Transverse colon (tissue), 4 donors: ENCODE data around the gene ZNF586. TPM values are rescaled to one million over a fixed set of nuclear protein-coding genes. Genes with fewer than 3 reads are reported as not detected.
A peak's percentile ranks its signal among the peaks of the same experiment; 100 is the strongest.
"Not testable (repeated sequence)": the region's sequence is repeated elsewhere in the genome, so short reads cannot be mapped to it uniquely, and the experiment has no call there.

ENCODE experiments used
- DNase-seq: peaks from one replicate; pipeline ENCODE4 v3.0.0-alpha.2; 2019
- H3K27ac ChIP-seq, 4 donors: fragments of 200-600 bp; sonication (generic); 2 replicates each; pipeline ENCODE4 v1.5.1; 2016 to 2018; ENCODE audit warnings: inconsistent platforms in 4 of 4
- H3K27me3 ChIP-seq: fragments of 200-600 bp; sonication (generic); 2 replicates; pipeline ENCODE4 v1.5.1; 2017; ENCODE audit warnings: inconsistent platforms
- H3K36me3 ChIP-seq, 4 donors: fragments of 200-600 bp; sonication (generic); 2 replicates each; pipeline ENCODE4 v1.5.1; 2017 to 2019; ENCODE audit warnings: inconsistent platforms in 4 of 4
- H3K4me1 ChIP-seq, 4 donors: fragments of 200-600 bp; sonication (generic); 2 replicates each; pipeline ENCODE4 v1.5.1; 2017 to 2020; ENCODE audit warnings: inconsistent platforms in 4 of 4
- H3K4me3 ChIP-seq, 4 donors: fragments of 200-600 bp; sonication (generic); 1 replicate in 1 of 4; 2 replicates in 3 of 4; pipeline versions ENCODE4 v1.5.1 to v1.6.1; 2017 to 2019; ENCODE audit warnings: inconsistent platforms in 4 of 4
- H3K9me3 ChIP-seq, 2 donors: fragments of 200-600 bp; sonication (generic); 2 replicates each; pipeline ENCODE4 v1.5.1; 2017 to 2019; ENCODE audit warnings: inconsistent platforms in 2 of 2
- EP300 ChIP-seq: sonication (generic); formaldehyde crosslinking; IDR thresholded peaks from one replicate; pipeline ENCODE4 v1.6.1; 2017; ENCODE audit warnings: antibody characterized with exemption, low read depth
- POLR2A ChIP-seq: fragments of 450-650 bp; IDR thresholded peaks from one replicate; pipeline ENCODE4 v1.6.1; 2016; ENCODE audit warnings: antibody characterized with exemption, mild to moderate bottlenecking, moderate library complexity
- POLR2AphosphoS5 ChIP-seq, 3 donors: sonication (generic); formaldehyde crosslinking; IDR thresholded peaks; one replicate each; pipeline ENCODE4 v1.6.1; 2016; ENCODE audit warnings: antibody characterized with exemption in 3 of 3
- WGBS, 2 donors: methylation state at CpG; one replicate each; pipeline ENCODE4 v1.1.5; 2018; ENCODE audit warnings: low coverage in 1 of 2; 5-methylcytosine and 5-hydroxymethylcytosine counted together
- in situ Hi-C, 4 donors: fragments of 200-750 bp; cut with MboI; loops; one replicate each; pipeline versions ENCODE4 v1.15.0 to v1.15.1; 2017; ENCODE audit warnings: low sequenced_read_pairs in 3 of 4, low pct_ligation_motif_present in 1 of 4, low pct_unique_long_range_greater_than_20kb in 1 of 4
- intact Hi-C: fragments of 100-400 bp; cut with DNase I; formaldehyde crosslinking; loops from one replicate; pipeline ENCODE4 v1.15.1; 2023; ENCODE audit warnings: low total_unique reads
- total RNA-seq, 4 donors: library from RNA; depleted of rRNA; stranded (reverse); fragments of >200 nt; gene quantifications; one replicate each; pipeline ENCODE4 v1.1.0, GENCODE V29; 2016
- TF ChIP-seq, protein P1 (sequence below), 5 experiments: fragments of 200-600 bp in 3 of 5; fragments of 450-650 bp in 2 of 5; sonication (generic) in 3 of 5; IDR thresholded peaks; 1 replicate in 2 of 5; 2 replicates in 3 of 5; pipeline ENCODE4 v1.5.1; 2016 to 2017; ENCODE audit warnings: antibody characterized with exemption in 5 of 5, inconsistent platforms in 3 of 5, mild to moderate bottlenecking in 2 of 5, moderate library complexity in 1 of 5

ZNF586 gene
- total RNA-seq, 4 donors from 2014 or later, result 20.8 to 79.2 (median 27.3) TPM

GRCh38 chr19:57823608-57824007 lies 54.1 kb downstream of the ZNF586 start:
- H3K36me3 ChIP-seq, H3K27me3 ChIP-seq, H3K9me3 ChIP-seq, in situ Hi-C loops, H3K4me3 ChIP-seq, intact Hi-C loops, DNase-seq: not testable (repeated sequence)
- WGBS, 2 donors, result 44% methylated on average over 4 of the region's 4 CpGs; no CpG with 5 or more reads in 1 of the 2 donors
- H3K4me1 ChIP-seq, result peaks cover 14 to 44% (median 38%) of the 10 kb centered on the region in 4 donors
- H3K27ac ChIP-seq, result peak overlapping the region; percentile 23 to 40 (median 33)

DNA sequence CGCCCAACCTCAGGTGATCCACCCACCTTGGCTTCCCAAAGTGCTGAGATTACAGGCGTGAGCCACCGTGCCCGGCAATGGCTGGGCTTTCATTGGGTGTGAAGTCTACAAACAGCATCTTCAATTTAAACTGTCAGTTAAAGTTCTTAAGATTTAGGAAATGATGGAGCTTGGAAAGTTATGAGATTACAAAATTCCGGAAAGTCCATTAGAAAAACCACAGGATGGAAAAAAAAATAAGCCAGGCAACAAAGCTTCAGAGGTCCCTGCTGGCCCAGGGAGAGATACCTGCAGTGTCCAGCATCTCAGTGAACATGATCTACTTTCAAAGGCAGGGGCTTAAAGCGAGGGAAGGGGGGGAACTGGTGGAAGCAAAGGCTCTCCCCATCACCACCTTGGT lies 56.0 kb downstream of the ZNF586 start:
- H3K36me3 ChIP-seq, result no peaks in the 10 kb centered on the region
- H3K9me3 ChIP-seq, result no peaks in the 10 kb centered on the region
- intact Hi-C loops, result no loop called here
- H3K4me1 ChIP-seq, result peaks cover 14 to 45% (median 30%) of the 10 kb centered on the region in 4 donors
- in situ Hi-C loops, result no loop called here
- DNase-seq, result no peak
- H3K27ac ChIP-seq, result no peak overlapping the region
- TF ChIP-seq POLR2AphosphoS5 (IDR thresholded peaks at IDR 0.05) (no peak), POLR2A (no peak), EP300 (no peak)
- WGBS, 2 donors, result 79 to 87% methylated on average over 2 to 6 of the region's 6 CpGs
- no peak overlapping the region for H3K4me3 ChIP-seq
- H3K27me3 ChIP-seq, result no peaks in the 10 kb centered on the region

DNA sequence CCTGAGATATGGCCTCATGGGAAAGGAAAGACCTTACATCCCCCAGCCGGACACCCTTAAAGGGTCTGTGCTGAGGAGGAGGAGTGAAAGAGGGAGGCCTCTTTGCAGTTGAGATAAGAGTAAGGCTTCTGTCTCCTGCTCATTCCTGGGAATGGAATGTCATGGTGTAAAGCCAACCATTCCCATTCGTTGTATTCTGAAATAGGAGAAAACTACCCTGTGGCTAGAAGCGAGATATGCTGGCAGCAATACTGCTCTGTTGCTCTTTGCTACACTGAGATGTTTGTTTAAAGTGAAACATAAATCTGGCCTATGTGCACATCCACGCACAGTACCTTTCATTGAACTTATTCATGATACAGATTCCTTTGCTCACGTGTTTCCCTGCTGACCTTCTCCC lies 59.8 kb downstream of the ZNF586 start:
- WGBS, 2 donors, result 90 to 100% methylated on average over 2 to 5 of the region's 5 CpGs
- Histone ChIP-seq H3K4me3 (no peak overlapping the region), H3K27me3 (no peaks in the 10 kb centered on the region), H3K36me3 (no peaks in the 10 kb centered on the region), H3K9me3 (no peaks in the 10 kb centered on the region), H3K27ac (no peak overlapping the region), H3K4me1 (peaks cover under 1 to 13% (median 6%) of the 10 kb centered on the region in 4 donors)
- intact Hi-C loops (no loop called here), in situ Hi-C loops (no loop called here)
- TF ChIP-seq POLR2AphosphoS5 (IDR thresholded peaks at IDR 0.05) (no peak), POLR2A (no peak), EP300 (no peak)
- TF ChIP-seq, protein P1, sequence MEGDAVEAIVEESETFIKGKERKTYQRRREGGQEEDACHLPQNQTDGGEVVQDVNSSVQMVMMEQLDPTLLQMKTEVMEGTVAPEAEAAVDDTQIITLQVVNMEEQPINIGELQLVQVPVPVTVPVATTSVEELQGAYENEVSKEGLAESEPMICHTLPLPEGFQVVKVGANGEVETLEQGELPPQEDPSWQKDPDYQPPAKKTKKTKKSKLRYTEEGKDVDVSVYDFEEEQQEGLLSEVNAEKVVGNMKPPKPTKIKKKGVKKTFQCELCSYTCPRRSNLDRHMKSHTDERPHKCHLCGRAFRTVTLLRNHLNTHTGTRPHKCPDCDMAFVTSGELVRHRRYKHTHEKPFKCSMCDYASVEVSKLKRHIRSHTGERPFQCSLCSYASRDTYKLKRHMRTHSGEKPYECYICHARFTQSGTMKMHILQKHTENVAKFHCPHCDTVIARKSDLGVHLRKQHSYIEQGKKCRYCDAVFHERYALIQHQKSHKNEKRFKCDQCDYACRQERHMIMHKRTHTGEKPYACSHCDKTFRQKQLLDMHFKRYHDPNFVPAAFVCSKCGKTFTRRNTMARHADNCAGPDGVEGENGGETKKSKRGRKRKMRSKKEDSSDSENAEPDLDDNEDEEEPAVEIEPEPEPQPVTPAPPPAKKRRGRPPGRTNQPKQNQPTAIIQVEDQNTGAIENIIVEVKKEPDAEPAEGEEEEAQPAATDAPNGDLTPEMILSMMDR (IDR thresholded peaks at IDR 0.05), result no peak
- no peak for DNase-seq

- DNase-seq, result peak; percentile 64
- intact Hi-C loops, result no loop called here
- 61% methylated on average over 22 of the region's 22 CpGs; no CpG with 5 or more reads in 1 of the 2 donors for WGBS, 2 donors
- no peaks in the 10 kb centered on the region for H3K36me3 ChIP-seq
- H3K4me1 ChIP-seq, result peaks cover 0 to 5% (median 0%) of the 10 kb centered on the region in 4 donors
- peak within 1 kb of the TSS in 3 of 4 donors; percentile 31 to 69 (median 46) for H3K27ac ChIP-seq
- no peaks in the 10 kb centered on the region for H3K27me3 ChIP-seq
- TF ChIP-seq POLR2A (no peak), POLR2AphosphoS5 (IDR thresholded peaks at IDR 0.05) (peak in 1 of 3 donors; percentile 7), EP300 (no peak)
- TF ChIP-seq, protein P1 (IDR thresholded peaks at IDR 0.05), result peak; percentile 32 to 50 (median 39)
- peak within 1 kb of the TSS; percentile 11 to 39 (median 16) for H3K4me3 ChIP-seq
- in situ Hi-C loops, result no loop called here
- no peaks in the 10 kb centered on the region for H3K9me3 ChIP-seq
These were observed 60.7 kb downstream of the ZNF586 start, which contains the start of gene ZNF587B for GRCh38 chr19:57830071-57830602. ZNF587B (plus strand) TSS chr19:57830299; CDS start chr19:57830529, 230 bp downstream.

Other genes with a start within 250 kb of the ZNF586 start
- gene ZNF549, start 242.3 kb upstream of the ZNF586 start, total RNA-seq, result 1 to 10 TPM; 1.9 to 5.2 (median 4.8) TPM
- 10 to 100 TPM in 1 of 4 donors, 1 to 10 TPM in 3; 3.4 to 41.1 (median 5.5) TPM for gene ZNF550, start 209.8 kb upstream of the ZNF586 start, total RNA-seq
- gene ZNF416, start 190.8 kb upstream of the ZNF586 start, total RNA-seq, result 10 to 100 TPM in 1 of 4 donors, 1 to 10 TPM in 3; 2.2 to 17.6 (median 3.0) TPM
- 1 to 10 TPM in 3 of 4 donors, under 1 TPM in 1; 0.40 to 3.3 (median 1.2) TPM for gene ZIK1, start 185.5 kb upstream of the ZNF586 start, total RNA-seq
- 1 to 10 TPM in 2 of 4 donors, not detected in 2; 2.4 to 4.4 TPM for gene ZNF530, start 169.8 kb upstream of the ZNF586 start, total RNA-seq
- gene ZNF134, start 155.4 kb upstream of the ZNF586 start, total RNA-seq, result 10 to 100 TPM in 3 of 4 donors, 1 to 10 TPM in 1; 1.6 to 16.8 (median 13.8) TPM
- gene ZNF211, start 136.5 kb upstream of the ZNF586 start, total RNA-seq, result 10 to 100 TPM in 3 of 4 donors, 1 to 10 TPM in 1; 5.6 to 60.1 (median 15.3) TPM
- not detected for gene ZSCAN4, start 100.7 kb upstream of the ZNF586 start, total RNA-seq
- gene ZNF551, start 87.7 kb upstream of the ZNF586 start, total RNA-seq, result 10 to 100 TPM in 1 of 4 donors, 1 to 10 TPM in 3; 3.0 to 10.8 (median 7.4) TPM
- 1 to 10 TPM; 1.1 to 2.2 (median 1.8) TPM for gene ZNF154, start 60.5 kb upstream of the ZNF586 start, total RNA-seq
- gene ZNF671, start 42.1 kb upstream of the ZNF586 start, total RNA-seq, result 1 to 10 TPM in 3 of 4 donors, under 1 TPM in 1; 0.60 to 7.5 (median 4.7) TPM
- gene ZNF776, start 22.9 kb upstream of the ZNF586 start, total RNA-seq, result 100 to 1,000 TPM in 1 of 4 donors, 10 to 100 TPM in 3; 15.0 to 120 (median 16.7) TPM
- gene ZNF552, start 45.2 kb downstream of the ZNF586 start, total RNA-seq, result 100 to 1,000 TPM in 1 of 4 donors, 10 to 100 TPM in 3; 41.2 to 145 (median 68.8) TPM
- 10 to 100 TPM; 16.1 to 34.4 (median 22.0) TPM for gene ZNF587B, start 60.6 kb downstream of the ZNF586 start, total RNA-seq
- 10 to 100 TPM; 22.4 to 61.0 (median 44.8) TPM for gene ZNF587, start 80.2 kb downstream of the ZNF586 start, total RNA-seq
- gene ZNF814, start 119.4 kb downstream of the ZNF586 start, total RNA-seq, result 10 to 100 TPM; 11.5 to 25.1 (median 19.7) TPM
- gene ZNF417, start 146.9 kb downstream of the ZNF586 start, total RNA-seq, result 100 to 1,000 TPM in 1 of 4 donors, 10 to 100 TPM in 2, 1 to 10 TPM in 1; 9.8 to 119 (median 11.2) TPM
- 1 to 10 TPM; 1.9 to 6.4 (median 4.0) TPM for gene ZNF418, start 165.7 kb downstream of the ZNF586 start, total RNA-seq
- 10 to 100 TPM in 1 of 4 donors, 1 to 10 TPM in 3; 3.8 to 13.5 (median 4.2) TPM for gene ZNF256, start 178.0 kb downstream of the ZNF586 start, total RNA-seq
- not detected for gene C19orf18, start 204.9 kb downstream of the ZNF586 start, total RNA-seq
- gene ZNF606, start 233.1 kb downstream of the ZNF586 start, total RNA-seq, result 10 to 100 TPM; 13.7 to 27.7 (median 16.2) TPM